OCI-LY3 (cell line): Measurements from ENCODE around the gene TMEM63A.

Experiments
- H2AFZ ChIP-seq: fragments of 200-600, 300-600 bp; shearing (Covaris generic); 2 replicates; pipeline ENCODE4 v1.6.0; 2014; ENCODE audit warnings: antibody characterized with exemption, low read depth, low read length
- H3K27ac ChIP-seq: fragments of 200-600, 300-600 bp; sonication (generic); 2 replicates; pipeline ENCODE4 v1.5.1; 2014; ENCODE audit warnings: mild to moderate bottlenecking, low read length, moderate library complexity, mixed read lengths
- H3K27me3 ChIP-seq: fragments of 200-600, 300-600 bp; sonication (generic); 2 replicates; pipeline ENCODE4 v1.6.1; 2014; ENCODE audit warnings: low read depth, low read length, mixed read lengths
- H3K36me3 ChIP-seq: fragments of 200-600, 300-600 bp; sonication (generic); replicated peaks from 2 replicates; pipeline ENCODE3; 2014; ENCODE audit warnings: low read depth, low read length, mixed read lengths
- H3K4me1 ChIP-seq: fragments of 300-600, 200-600 bp; sonication (generic); 2 replicates; pipeline ENCODE4 v1.6.1; 2014; ENCODE audit warnings: low read length, mixed read lengths
- H3K4me2 ChIP-seq: fragments of 200-600, 300-600 bp; sonication (generic); 2 replicates; pipeline ENCODE4 v1.6.1; 2014; ENCODE audit warnings: low read length, mixed read lengths
- H3K4me3 ChIP-seq: fragments of 300-600, 200-600 bp; sonication (generic); 2 replicates; pipeline ENCODE4 v1.5.1; 2014; ENCODE audit warnings: antibody characterized with exemption, mild to moderate bottlenecking, low read length, moderate library complexity
- H3K79me2 ChIP-seq: fragments of 300-600, 200-600 bp; shearing (Covaris generic); 2 replicates; pipeline ENCODE4 v1.6.1; 2014; ENCODE audit warnings: mild to moderate bottlenecking, low read length, mixed read lengths
- H3K9ac ChIP-seq: fragments of 300-600, 200-600 bp; shearing (Covaris generic); 2 replicates; pipeline ENCODE4 v1.6.0; 2014; ENCODE audit warnings: mild to moderate bottlenecking, low read length, moderate library complexity
- H3K9me3 ChIP-seq: fragments of 200-600, 300-600 bp; shearing (Covaris generic); 2 replicates; pipeline ENCODE4 v1.6.1; 2014; ENCODE audit warnings: low read length, mixed read lengths; ENCODE audit not compliant: insufficient read depth
- H4K20me1 ChIP-seq: fragments of 200-600, 300-600 bp; sonication (generic); 2 replicates; pipeline ENCODE4 v1.6.1; 2016; ENCODE audit warnings: low read length, mixed read lengths; ENCODE audit not compliant: insufficient read depth
- CTCF ChIP-seq: fragments of 200-600, 300-600 bp; sonication (generic); IDR thresholded peaks from 2 replicates; pipeline ENCODE4 v1.5.1; 2014; ENCODE audit warnings: antibody characterized with exemption, low read length, low read depth
- EZH2phosphoT487 ChIP-seq: fragments of 200-600 bp; shearing (Covaris generic); IDR thresholded peaks from 2 replicates; pipeline ENCODE4 v1.6.1; 2018; ENCODE audit warnings: antibody characterized with exemption, mixed run types, low read depth

TMEM63A gene

GRCh38 chr1:225825078-225825477, 57.1 kb downstream of the TMEM63A start:
- Histone ChIP-seq H3K9me3 (no peaks in the 10 kb centered on the region), H2AFZ (no peak overlapping the region), H3K9ac (no peak overlapping the region), H3K4me3 (no peak overlapping the region), H4K20me1 (no peaks in the 10 kb centered on the region), H3K36me3 (no peaks in the 10 kb centered on the region), H3K27me3 (no peaks in the 10 kb centered on the region), H3K4me1 (no peaks in the 10 kb centered on the region), H3K4me2 (no peak overlapping the region), H3K27ac (no peak overlapping the region), H3K79me2 (no peaks in the 10 kb centered on the region)
- TF ChIP-seq EZH2phosphoT487 = no peak
- TF ChIP-seq CTCF = no peak

DNA sequence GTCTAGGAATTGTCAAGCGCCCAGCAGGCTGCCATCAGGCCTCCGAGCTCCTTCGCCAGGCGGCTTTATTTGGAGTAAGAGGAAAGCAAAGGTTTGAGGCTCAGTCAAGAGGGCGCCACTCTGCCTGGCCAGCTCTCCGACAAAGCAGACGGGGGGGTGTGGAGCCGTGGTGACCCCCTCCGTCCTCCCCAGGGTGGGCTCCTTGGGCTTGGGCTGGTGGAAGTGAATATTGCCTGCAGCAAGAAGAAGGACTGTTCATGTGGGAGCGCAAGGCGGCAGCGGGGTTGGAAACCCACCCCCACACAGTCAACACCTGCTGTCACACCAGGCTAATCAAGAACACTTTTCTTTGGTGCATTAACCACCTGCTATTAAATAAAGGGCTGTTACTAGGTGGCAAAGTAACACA, 57.6 kb downstream of the TMEM63A start:
- H4K20me1 ChIP-seq = no peaks in the 10 kb centered on the region
- no peaks in the 10 kb centered on the region for H3K79me2 ChIP-seq
- H2AFZ ChIP-seq = no peak overlapping the region
- TF ChIP-seq CTCF (no peak), EZH2phosphoT487 (no peak)
- no peaks in the 10 kb centered on the region for H3K9me3 ChIP-seq
- no peak overlapping the region for H3K4me3 ChIP-seq
- H3K4me1 ChIP-seq = no peaks in the 10 kb centered on the region
- H3K4me2 ChIP-seq = no peak overlapping the region
- H3K36me3 ChIP-seq = no peaks in the 10 kb centered on the region
- H3K27ac ChIP-seq = no peak overlapping the region
- no peaks in the 10 kb centered on the region for H3K27me3 ChIP-seq
- H3K9ac ChIP-seq = no peak overlapping the region

GRCh38 chr1:225823811-225824261, 58.3 kb downstream of the TMEM63A start:
- Histone ChIP-seq H3K27ac (no peak overlapping the region), H3K79me2 (no peaks in the 10 kb centered on the region), H3K9ac (no peak overlapping the region)

GRCh38 chr1:225822655-225823403, 59.4 kb downstream of the TMEM63A start:
- Histone ChIP-seq H3K4me2 (no peak overlapping the region), H3K4me1 (peaks cover under 1% of the 10 kb centered on the region; the same call in 1 of the 2 replicates), H3K27me3 (no peaks in the 10 kb centered on the region), H2AFZ (no peak overlapping the region), H3K9ac (no peak overlapping the region), H4K20me1 (no peaks in the 10 kb centered on the region), H3K27ac (no peak overlapping the region), H3K4me3 (no peak overlapping the region), H3K36me3 (no peaks in the 10 kb centered on the region), H3K79me2 (no peaks in the 10 kb centered on the region), H3K9me3 (no peaks in the 10 kb centered on the region)
- no peak for TF ChIP-seq CTCF
- no peak for TF ChIP-seq EZH2phosphoT487

More at GRCh38 chr1:225823811-225824261, 58.3 kb downstream of the TMEM63A start:
- Histone ChIP-seq H4K20me1 (no peaks in the 10 kb centered on the region), H2AFZ (no peak overlapping the region), H3K4me2 (no peak overlapping the region), H3K4me1 (no peaks in the 10 kb centered on the region), H3K36me3 (no peaks in the 10 kb centered on the region), H3K4me3 (no peak overlapping the region), H3K9me3 (no peaks in the 10 kb centered on the region), H3K27me3 (no peaks in the 10 kb centered on the region)
- no peak for TF ChIP-seq EZH2phosphoT487
- TF ChIP-seq CTCF = no peak
